ENCODE data around the gene RFX1.
"Not testable (repeated sequence)": the region's sequence is repeated elsewhere in the genome, so short reads cannot be mapped to it uniquely, and the experiment has no call there.

Gene RFX1

DNA sequence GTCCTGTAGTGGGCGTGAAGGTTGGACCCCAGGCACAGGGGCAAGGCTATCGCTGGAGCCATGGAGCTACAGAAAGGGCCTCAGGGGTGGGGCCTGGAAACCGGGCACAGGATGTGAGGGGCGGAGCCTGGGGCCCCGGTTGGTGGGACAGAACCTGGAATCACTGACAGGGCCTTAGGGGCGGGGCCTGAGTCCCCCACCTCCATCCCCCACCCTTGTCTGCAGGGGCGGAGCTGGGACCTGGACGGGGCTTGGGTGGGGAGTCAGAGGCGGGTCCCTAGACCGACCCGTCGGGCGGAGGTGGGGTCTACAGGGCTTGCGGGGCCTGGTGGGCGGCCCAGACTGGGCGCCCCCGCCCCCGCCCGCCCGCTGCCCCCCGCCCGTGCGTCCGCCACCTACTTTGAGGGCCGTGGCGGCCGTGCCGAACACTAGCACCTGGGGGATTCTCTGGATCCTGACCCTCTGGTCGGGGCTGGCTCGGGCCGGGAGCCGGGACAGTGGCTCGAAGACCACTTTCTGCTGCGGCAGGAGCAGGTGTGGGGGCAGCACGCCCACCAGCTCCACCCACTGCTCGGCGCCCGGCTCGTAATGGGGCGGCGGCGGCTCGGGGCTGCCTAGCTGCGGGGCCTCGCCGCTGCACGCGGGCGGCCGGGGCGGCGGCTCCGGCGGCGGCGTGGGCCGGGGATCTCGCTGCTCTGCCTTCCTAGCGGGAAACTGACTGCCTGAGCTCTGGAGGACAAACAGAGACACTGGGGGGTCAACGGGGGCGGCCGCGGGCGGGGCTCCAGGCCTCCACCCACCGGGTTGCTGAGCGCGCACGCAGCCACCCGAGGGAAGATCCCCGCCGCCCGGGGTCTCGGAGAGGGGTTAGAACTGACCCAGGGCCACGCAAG is 27.5 kb downstream of the RFX1 start:
- DNase-seq = peak in 3 of 4 experiments; percentile 10 to 49 (median 39)

DNA sequence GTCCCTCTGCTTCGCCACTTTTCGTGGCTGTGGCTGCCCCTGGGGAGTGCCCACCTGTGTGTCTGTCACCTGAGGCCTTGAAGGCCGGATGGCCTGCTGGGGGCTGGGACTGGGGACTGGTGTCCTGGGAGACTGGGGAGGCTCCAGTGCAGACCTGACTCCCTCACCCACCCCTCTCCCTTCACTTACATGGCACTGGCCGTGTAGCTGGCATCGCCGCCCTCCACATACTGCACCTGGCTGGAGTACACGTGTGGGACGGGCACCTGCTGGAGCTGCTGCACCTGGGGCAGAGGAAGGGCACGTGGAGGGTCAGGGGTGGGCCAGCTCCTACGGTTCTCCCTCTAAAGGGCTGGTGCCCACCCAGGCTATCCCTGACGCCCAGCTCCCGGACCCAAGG is 28.3 kb downstream of the RFX1 start:
- DNase-seq = no peak

DNA sequence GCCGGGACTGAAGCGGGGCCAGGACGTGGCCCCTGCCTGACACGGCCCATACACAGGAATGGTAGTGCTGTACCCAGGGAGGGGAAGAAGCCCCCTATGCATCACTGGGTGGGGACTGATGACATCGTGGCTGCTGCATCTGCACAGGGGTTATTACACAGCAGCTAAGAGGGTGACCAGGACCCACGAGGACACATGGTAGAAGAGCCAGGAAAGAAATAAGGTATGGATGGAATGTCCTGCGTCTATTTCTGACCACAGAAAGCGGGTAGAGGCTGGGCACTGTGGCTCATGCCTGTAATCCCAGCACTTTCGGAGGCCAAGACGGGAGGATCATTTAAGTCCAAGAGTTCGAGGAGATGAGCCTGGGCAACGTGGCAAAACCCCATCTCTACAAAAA is 29.7 kb downstream of the RFX1 start:
- no peak for DNase-seq

DNA sequence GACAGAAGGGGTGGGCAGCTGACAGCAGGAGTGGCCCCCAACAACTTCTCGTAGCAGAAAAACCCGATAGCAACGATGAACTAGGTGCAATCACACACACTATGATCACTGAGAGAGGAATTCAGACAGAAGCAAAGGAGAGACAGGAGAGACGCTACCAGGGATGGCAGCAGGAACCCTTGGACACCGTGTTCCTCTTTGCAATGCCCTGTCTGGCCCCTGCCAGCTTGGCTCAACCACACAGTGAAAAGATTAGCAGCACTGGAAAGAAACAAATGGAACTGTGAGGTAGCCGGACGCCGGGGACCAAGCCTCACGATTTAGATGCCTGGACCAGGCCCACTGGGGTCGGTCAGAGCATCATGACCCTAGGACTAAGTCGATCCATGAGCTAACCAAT is 30.2 kb downstream of the RFX1 start:
- DNase-seq = no peak

DNA sequence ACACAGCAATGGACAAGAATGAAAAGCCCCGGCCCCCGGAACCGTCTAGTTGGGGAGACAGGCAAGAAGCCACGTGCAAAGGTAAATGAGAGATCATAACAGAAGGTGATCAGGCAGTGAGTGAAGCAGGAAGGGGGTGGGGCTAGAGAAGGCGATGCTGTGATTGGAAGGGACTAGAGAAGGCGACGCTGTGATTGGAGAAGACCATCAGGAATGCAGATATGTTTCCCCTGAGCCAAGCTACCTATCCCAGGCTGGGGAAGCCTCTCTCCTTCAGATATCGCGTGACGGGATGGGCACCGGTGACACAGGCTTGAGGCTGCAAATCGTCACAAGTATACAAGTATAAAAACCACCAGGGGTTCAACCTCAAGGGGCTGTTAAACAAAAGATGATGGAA is 32.0 kb downstream of the RFX1 start:
- no peak for DNase-seq

DNA sequence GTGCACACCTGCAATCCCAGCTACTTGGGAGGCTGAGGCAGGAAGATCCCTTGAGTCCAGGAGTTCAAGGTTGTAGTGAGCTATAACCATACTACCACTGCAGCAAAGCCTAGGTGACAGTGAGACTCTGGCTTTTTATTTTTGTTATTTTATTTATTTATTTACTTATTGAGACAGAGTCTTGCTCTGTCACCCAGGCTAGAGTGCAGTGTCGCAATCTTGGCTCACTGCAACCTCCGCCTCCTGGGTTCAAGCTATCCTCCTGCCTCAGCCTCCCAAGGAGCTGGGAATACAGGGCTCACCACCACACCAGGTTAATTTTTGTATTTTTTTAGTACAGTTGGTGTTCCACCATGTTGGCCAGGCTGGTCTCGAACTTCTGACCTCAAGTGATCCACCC is 32.6 kb downstream of the RFX1 start:
- not testable (repeated sequence) for DNase-seq

DNA sequence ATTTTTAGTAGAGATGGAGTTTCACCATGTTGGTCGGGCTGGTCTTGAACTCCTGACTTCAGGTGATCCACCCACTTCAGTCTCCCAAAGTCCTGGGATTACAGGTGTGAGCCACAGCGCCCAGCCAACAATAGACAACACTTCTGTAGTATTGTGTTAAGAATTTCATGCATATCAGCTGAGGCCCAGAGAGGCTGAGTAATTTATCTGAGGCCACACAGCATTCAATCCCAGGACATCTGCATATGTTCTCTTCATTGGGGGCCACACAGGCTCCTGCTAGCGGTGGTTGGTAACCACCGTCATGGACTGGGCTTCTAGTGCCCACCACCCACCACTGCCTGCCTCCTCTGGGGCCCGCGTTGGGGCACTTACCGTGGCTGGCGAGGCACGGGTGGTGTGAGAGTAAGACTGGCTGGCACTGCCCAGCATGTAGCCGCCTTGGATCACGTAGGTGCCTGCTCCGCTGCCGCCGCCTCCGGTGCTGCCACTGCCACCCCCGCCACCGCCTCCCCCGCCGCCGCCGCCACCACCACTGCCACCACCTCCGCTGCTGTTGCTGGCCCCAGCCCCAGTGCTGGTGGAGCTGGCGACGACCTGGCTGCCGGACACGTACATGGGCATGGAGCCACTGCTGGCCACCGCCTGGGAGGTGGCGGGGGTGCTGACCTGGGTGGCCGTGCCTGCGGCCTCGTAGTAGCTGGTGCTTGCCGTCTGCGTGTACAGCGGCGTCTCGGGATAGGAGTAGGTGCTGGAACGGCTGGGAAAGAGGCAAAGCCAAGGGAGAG is 33.6 kb downstream of the RFX1 start:
- no peak for DNase-seq

DNA sequence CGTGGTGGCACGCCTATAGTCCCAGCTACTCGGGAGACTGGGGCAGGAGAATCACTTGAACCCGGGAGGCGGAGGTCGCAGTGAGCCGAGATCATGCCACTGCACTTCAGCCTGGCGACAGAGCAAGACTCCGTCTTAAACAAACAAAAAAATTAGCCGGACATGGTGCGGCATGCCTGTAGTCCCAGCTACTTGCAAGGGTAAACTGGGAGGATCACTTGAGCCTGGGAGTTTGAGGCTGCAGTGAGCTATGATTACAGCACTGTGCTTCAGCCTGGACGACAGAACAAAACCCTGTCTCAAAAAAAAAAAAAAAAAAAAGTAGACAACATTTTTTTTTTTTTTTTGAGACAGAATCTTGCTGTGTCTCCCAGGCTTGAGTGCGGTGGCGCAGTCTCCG is 34.3 kb downstream of the RFX1 start:
- DNase-seq = not testable (repeated sequence)

DNA sequence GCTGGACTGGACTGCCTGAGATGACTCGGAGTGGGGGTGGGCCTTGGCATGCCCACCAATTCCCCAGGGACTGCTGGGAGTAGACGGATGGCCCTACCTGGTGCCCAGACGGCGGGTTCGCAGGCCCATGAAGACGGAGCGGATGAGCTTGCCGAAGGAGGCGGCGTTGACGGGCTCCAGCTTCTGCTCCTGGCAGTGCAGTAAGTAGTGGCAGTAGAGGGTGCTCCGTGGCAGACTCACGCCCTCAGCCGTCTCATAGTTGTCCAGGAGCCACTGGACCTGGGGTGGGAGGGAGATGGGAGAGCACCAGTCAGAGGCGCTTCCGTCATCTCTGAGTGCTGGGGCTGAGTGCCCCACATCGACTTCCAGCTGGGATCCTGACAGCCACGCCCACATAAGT is 36.2 kb downstream of the RFX1 start:
- DNase-seq = no peak

DNA sequence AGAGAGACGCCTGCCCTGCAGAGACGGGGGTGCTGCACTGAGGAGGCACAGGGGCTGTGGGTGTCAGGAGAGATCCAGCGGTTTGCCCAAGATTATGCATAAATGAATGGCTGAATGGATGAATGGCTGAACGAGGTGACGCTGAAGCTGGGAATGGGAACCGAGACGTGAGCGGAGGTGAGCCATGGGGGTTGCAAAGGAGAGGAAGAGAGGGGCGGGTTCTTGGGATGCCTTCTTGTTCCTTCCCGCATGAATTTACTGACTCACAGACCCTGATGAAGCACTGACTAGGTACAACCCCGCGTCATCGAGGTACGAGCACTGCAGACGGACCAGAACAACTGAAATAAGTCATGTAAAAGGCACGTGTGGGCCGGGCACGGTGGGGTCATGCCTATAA is 37.1 kb downstream of the RFX1 start:
- no peak for DNase-seq

DNA sequence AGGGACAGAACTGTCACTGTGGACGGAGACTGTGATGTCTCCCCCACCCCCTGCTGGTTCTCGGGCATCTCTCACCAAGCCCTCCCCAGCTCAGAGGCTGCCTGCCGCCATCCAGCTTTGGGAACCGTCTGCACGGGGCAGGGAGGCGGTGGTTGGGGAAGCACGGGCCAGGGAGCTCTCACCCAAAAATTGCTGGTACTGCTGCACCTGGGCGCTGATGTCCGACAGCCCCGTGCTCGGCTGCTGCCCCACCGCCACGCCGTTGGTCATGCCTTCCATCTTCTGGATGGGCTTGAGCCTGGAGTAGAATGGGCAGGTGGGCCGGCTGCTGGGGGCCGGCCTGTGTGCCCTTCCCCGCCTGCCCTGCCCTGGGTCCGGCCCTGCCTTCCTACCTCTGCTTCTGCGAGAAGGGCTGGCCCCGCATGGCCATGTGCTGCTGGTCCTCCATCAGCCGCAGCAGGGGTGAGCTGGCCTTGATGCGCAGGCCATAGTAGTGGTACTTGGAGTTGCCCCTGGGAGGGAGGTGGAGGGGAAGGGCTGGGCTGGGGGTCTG is 37.7 kb downstream of the RFX1 start:
- DNase-seq = no peak

DNA sequence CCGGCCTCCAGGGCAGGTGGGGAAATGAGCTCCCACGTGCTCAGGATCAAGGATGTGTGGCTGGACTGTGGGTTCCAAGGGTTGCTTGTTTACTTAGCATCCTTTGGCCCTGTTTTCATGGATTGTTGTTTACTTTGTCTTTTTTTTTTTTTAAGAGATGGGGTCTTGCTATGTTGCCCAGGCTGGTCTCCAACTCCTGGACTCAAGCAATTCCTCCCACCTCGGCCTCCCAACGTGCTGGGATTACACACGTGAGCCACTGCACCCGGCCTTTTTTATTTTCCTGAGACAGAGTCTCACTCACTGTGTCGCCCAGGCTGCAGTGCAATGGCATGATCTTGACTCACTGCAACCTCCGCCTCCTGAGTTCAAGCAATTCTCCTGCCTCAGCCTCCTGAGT is 38.9 kb downstream of the RFX1 start:
- DNase-seq = not testable (repeated sequence)

DNA sequence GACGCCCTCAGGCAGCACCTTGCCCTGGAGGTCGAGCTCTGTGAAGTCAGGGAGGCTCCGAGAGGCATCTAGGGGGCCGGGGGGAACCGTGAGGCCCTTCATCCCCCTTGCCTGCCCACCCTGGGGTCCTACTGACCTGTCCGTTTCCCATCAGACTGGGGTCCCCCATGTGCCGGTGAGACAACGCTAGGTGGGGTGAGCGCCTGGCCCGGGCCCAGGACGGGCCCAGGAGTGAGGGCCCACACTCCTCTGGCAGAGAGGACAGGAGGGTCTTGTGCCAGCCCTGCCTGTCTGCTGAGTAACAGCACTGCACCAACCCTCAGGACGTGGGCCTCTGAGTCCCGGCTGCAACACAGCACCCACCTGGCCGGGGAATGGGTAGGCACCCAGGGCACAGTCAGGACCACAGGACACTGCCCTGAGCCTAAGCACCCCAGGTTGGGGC is 39.4 kb downstream of the RFX1 start:
- DNase-seq = no peak

DNA sequence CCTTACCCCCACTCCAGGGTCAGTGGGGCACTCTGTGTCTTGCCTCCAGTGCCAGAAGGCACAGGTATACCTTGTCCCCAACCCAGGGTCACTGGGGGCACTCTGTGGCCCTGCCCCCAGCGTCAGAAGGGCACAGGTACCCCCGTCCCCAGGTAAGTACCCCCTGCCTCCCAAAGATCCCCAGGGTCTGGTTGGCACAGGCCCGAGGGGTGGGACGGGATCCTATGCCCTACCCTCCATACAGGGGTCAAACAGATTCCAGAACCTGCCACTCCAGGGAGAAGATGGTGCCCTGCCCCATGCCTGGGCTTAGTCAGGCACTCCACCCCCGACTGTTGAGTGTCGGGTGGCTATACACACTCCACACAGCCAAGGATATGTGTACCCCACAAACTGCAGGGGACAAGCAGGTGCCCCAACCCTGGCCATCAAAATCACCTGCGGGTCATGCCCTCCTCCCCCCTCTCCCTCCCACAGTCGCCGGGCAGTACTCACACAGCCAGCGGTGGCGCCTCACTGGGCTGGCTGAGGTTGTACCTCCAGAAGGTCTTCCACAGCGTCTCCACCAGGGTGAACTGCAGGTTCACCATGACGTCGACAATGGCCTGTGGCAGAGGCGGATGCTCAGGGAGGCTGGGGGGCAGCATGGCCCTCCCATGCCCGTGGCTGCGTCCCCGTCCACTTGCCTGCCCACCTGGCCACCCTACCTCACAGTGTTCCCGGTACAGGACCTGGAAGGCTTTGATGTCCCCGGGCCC is 40.0 kb downstream of the RFX1 start:
- DNase-seq = no peak

DNA sequence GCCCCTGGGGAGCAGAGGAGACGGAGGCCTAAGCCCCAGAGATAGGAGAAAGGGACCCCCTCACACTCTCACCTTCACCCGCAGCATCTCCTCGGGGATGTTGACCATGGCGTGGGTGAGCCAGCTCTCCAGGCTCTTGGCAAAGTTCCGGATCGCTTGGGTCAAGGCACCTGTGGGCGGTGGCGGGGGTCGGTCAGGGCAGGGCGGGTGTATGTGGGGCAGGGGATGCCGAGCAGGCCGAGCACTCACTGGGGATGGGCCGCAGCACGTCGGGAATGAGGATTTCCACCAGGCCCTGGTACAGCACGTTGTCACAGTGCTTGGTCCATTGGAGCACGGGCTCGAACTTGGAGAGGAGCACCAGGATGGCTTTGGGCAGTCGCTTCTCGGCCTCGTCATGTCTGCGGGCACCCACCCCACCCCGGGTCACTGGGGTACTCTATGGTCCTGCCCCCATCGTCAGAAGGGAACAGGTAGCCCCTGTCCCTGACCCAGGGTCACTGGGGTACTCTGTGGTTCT is 40.7 kb downstream of the RFX1 start:
- no peak for DNase-seq

DNA sequence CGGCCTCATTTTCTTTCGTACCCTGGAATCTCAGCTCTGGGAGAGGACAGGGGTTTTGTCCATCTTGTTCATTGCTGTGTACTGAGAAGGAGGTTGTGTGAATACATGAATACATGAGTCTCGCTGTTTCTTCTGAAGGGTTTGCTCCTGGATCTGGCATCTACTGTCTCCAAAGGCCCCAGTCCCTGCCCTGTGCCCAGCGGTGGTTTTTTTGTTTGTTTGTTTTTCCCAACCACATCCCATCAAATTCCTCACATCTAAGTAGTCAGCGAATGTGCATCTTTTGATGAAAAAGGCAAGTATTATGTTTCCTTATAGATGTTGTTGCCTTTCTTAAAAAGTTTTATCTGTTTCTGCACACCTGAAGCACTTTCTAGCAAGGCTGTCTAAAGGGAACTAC is 41.3 kb downstream of the RFX1 start:
- DNase-seq = no peak

DNA sequence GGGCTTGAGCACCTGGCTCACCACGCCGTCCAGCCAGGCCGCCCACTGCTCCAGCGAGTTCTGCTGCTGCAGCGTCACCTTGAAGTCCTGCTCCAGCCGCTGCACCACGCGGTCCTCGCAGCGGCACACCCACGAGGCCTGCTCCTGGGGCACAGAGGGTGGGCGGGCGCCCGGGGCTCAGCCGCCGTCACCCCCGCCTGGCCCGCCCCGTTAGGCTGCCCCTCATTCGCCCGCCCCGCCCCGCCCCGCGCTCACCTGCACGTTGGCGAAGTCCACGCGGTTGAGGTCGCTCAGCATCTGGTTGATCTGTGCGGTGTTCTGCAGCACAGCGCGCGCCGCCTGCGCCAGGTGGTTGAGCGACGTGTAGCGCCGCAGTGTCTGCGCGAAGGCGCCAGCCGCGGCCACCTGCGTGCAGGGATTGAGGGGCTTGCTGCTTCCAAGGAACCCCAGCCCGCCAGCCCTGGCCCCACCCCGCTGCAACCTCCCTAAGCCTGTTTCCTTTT is 42.5 kb downstream of the RFX1 start:
- no peak for DNase-seq

DNA sequence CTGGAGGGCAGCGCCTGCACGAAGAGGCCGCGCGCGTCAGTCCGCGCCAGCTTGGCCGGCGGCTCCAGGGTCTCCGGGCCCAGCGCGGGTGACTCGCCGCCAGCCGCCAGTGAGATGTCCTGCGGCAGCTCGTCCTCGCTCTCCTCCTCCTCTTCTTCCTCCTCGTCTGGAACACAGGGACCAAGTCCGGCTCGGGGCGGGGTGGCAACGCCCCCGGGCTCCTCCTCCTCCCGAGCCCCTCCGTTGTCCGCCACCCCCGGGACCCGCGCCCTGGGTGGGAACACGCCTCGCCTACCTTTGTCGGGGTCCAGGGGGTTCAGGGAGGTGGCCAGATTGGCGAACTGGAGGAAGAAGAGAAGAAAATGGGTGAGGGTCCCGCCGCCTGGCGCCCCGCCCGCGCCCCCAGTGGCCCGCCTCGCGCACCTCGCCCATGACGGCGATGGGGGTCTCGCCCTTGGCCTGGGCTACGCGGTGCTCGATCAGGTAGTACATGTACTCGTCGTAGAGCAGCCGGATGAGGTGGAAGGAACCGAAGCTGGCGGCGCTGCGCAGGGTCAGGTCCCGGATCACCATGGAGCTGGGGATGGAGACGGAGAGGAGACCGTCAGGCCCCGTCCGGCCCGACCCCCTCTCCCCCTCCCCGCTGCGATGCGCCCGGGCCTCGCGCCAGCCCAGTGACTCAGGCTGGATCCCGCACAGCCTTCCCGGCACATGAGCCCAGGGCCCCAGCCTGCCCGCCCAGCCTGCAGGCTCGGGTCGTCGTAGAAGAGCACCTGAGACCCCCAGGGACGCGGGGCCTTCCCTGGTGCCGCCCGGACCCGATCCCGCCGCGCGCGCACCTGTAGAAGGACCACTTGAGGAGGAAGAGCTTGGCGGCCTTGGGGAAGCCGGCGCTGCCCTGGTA is 43.2 kb downstream of the RFX1 start:
- DNase-seq = no peak

DNA sequence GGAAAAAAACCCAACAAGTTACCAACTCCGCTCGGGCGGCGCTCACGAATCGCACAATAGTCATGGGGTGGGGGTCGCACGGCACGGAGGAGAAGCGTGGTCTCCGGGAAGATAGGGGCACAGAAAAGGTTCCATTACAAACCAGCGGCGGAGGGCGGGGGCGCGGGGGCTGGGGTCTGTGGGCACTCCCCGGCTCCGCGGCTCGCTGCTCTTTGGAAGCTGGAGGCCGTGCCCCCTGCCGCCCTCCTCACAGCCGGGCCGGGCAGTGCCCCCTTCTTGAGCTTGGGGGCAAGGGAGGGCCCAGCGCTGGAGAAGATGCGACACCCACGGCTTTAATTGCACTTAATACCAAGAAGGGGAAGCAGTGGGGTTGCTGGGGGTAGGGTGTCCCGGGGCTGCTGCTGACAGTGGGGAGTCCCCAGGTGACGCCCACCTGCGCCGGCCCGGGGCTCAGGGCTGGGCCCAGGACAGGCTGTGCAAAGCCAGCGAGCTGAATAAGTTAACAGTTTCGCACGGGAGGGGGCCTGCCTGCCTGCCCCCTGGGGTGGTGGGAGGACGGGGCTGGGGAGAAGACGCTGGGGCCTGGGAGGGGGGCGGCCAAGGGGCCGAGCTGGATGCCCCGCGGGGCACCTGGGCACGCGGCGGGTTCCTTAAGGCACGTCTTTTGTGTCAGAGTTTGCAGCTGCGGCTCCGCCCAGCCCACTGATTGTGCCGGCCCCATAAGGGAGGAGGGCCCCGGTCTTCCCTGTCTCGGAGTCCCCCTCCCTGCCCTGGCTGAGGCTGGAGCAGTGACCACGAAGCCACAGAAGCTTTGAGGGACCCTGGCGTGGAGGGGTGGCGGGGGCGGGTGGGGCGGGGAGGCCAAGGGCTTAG is 44.1 kb downstream of the RFX1 start:
- DNase-seq = no peak
